Erythroblast (primary cell): ENCODE results near the gene VKORC1L1.

Source experiments
- GATA1 ChIP-seq: IDR thresholded peaks from 2 replicates; pipeline ENCODE4 v1.6.1; 2011; ENCODE audit warnings: low read depth, mild to moderate bottlenecking, control low read depth, low read length, moderate library complexity
- POLR2A ChIP-seq: IDR thresholded peaks from 2 replicates; pipeline ENCODE4 v1.6.1; 2011; ENCODE audit warnings: mild to moderate bottlenecking, low read length

GRCh38 chr7:65966146-65966545 is 93.3 kb downstream of the VKORC1L1 start:
- TF ChIP-seq POLR2A = no peak
- TF ChIP-seq GATA1 = no peak
